ENCODE results near the gene MAP2. TPM values are rescaled to one million over a fixed set of nuclear protein-coding genes. Genes with fewer than 3 reads are reported as not detected.
A peak's percentile ranks its signal among the peaks of the same experiment; 100 is the strongest.

Gene MAP2
- polyA plus RNA-seq, 1 donor (not counting 4 experiments of a cell fraction or from before 2014, with no cell fraction given), result 16.2 TPM

GRCh38 chr2:209638346-209638745 is 214.5 kb downstream of the MAP2 start:
- no peaks in the 10 kb centered on the region for H3K79me2 ChIP-seq (ENCODE audit: control insufficient read depth, insufficient read depth, low read length)
- H3K27ac ChIP-seq (ENCODE audit: control insufficient read depth, insufficient read depth, low read length), result peak overlapping the region; percentile 81
- DNase-seq (ENCODE audit: low read depth, low spot score) (peak; percentile 54), FAIRE-seq (peak; percentile 71)
- H2AFZ ChIP-seq (ENCODE audit: control insufficient read depth, low read length), result no peak overlapping the region
- H3K4me2 ChIP-seq (ENCODE audit: control insufficient read depth, extremely low read depth, insufficient read depth, low read depth, low read length), result peak overlapping the region; percentile 51
- no peak overlapping the region for H3K9ac ChIP-seq (ENCODE audit: control insufficient read depth, extremely low read depth, insufficient read depth, low read length)
- no peaks in the 10 kb centered on the region for H3K9me3 ChIP-seq (ENCODE audit: control insufficient read depth, low read depth, low read length)
- H3K9me1 ChIP-seq (ENCODE audit: control insufficient read depth, extremely low read depth, insufficient read depth, low read length), result no peaks in the 10 kb centered on the region
- H3K4me3 ChIP-seq (ENCODE audit: control insufficient read depth in 2 of 3, extremely low read depth in 1 of 3, insufficient read depth in 2 of 3, low read depth in 1 of 3, low read length in 3 of 3), result no peak overlapping the region
- H3K36me3 ChIP-seq (ENCODE audit: control insufficient read depth in 2 of 2, extremely low read depth in 1 of 2, insufficient read depth in 2 of 2, low read length in 2 of 2), result no peaks in the 10 kb centered on the region
- H4K20me1 ChIP-seq (ENCODE audit: control insufficient read depth, extremely low read depth, insufficient read depth, low read length), result no peaks in the 10 kb centered on the region
- H3K27me3 ChIP-seq (ENCODE audit: control insufficient read depth, extremely low read depth, insufficient read depth, low read length), result no peaks in the 10 kb centered on the region
- no peak for TF ChIP-seq EZH2 (IDR thresholded peaks at IDR 0.05; ENCODE audit: low read length)
- no peak for TF ChIP-seq CTCF (optimal IDR thresholded peaks at IDR 0.05 in 1 of 3, IDR thresholded peaks at IDR 0.05 in 1 of 3, conservative IDR thresholded peaks at IDR 0.05 in 1 of 3; ENCODE audit: extremely low read depth in 1 of 3, insufficient read depth in 2 of 3, low read length in 3 of 3)
- peaks cover 57% of the 10 kb centered on the region for H3K4me1 ChIP-seq (ENCODE audit: control insufficient read depth, extremely low read depth, insufficient read depth, low read length)
- dilution Hi-C loops (cut with MboI; ENCODE audit: extremely low pct_ligation_motif_present, low sequenced_read_pairs), result no loop called here

- Histone ChIP-seq H3K36me3 (ENCODE audit: control insufficient read depth in 2 of 2, extremely low read depth in 1 of 2, insufficient read depth in 2 of 2, low read length in 2 of 2) (no peaks in the 10 kb centered on the region), H3K79me2 (ENCODE audit: control insufficient read depth, insufficient read depth, low read length) (no peaks in the 10 kb centered on the region), H3K9ac (ENCODE audit: control insufficient read depth, extremely low read depth, insufficient read depth, low read length) (no peak overlapping the region), H4K20me1 (ENCODE audit: control insufficient read depth, extremely low read depth, insufficient read depth, low read length) (no peaks in the 10 kb centered on the region), H3K9me1 (ENCODE audit: control insufficient read depth, extremely low read depth, insufficient read depth, low read length) (no peaks in the 10 kb centered on the region), H3K4me3 (ENCODE audit: control insufficient read depth in 2 of 3, extremely low read depth in 1 of 3, insufficient read depth in 2 of 3, low read depth in 1 of 3, low read length in 3 of 3) (no peak overlapping the region), H3K27me3 (ENCODE audit: control insufficient read depth, extremely low read depth, insufficient read depth, low read length) (no peaks in the 10 kb centered on the region), H3K27ac (ENCODE audit: control insufficient read depth, insufficient read depth, low read length) (peak overlapping the region; percentile 81), H3K4me1 (ENCODE audit: control insufficient read depth, extremely low read depth, insufficient read depth, low read length) (peaks cover 57% of the 10 kb centered on the region), H3K4me2 (ENCODE audit: control insufficient read depth, extremely low read depth, insufficient read depth, low read depth, low read length) (peak overlapping the region; percentile 61), H2AFZ (ENCODE audit: control insufficient read depth, low read length) (no peak overlapping the region), H3K9me3 (ENCODE audit: control insufficient read depth, low read depth, low read length) (no peaks in the 10 kb centered on the region)
- dilution Hi-C loops (cut with MboI; ENCODE audit: extremely low pct_ligation_motif_present, low sequenced_read_pairs), result no loop called here
- no peak for TF ChIP-seq EZH2 (IDR thresholded peaks at IDR 0.05; ENCODE audit: low read length)
- TF ChIP-seq CTCF (optimal IDR thresholded peaks at IDR 0.05 in 1 of 3, IDR thresholded peaks at IDR 0.05 in 1 of 3, conservative IDR thresholded peaks at IDR 0.05 in 1 of 3; ENCODE audit: extremely low read depth in 1 of 3, insufficient read depth in 2 of 3, low read length in 3 of 3), result no peak
- peak; percentile 60 for DNase-seq (ENCODE audit: low read depth, low spot score)
- peak; percentile 17 for FAIRE-seq
These were observed 216.5 kb downstream of the MAP2 start for GRCh38 chr2:209640358-209640757.
